Liver (tissue), 9 donors: ENCODE results near the gene GSAP. TPM values are rescaled to one million over a fixed set of nuclear protein-coding genes. Genes with fewer than 3 reads are reported as not detected.

Experiments used
- DNase-seq: peaks from one replicate; pipeline ENCODE4 v3.0.0-alpha.2; 2017; ENCODE audit warnings: low spot score
- H3K27ac ChIP-seq, 2 donors: one replicate each; pipeline ENCODE4 v1.7.0; 2013; ENCODE audit warnings: inconsistent platforms in 2 of 2, low read length in 2 of 2, control low read depth in 1 of 2, low read depth in 1 of 2, mild to moderate bottlenecking in 1 of 2
- H3K27me3 ChIP-seq, 4 donors: one replicate each; pipeline versions ENCODE4 v1.6.1 to v1.7.0; 2013; ENCODE audit warnings: low read length in 3 of 4, inconsistent platforms in 1 of 4, mild to moderate bottlenecking in 1 of 4, moderate library complexity in 1 of 4; ENCODE audit not compliant: control insufficient read depth in 4 of 4, insufficient read depth in 4 of 4
- H3K36me3 ChIP-seq, 4 donors: one replicate each; pipeline versions ENCODE4 v1.6.1 to v1.7.0; 2013; ENCODE audit warnings: low read length in 3 of 4, mild to moderate bottlenecking in 3 of 4, low read depth in 1 of 4, moderate library complexity in 1 of 4; ENCODE audit not compliant: control insufficient read depth in 4 of 4, insufficient read depth in 3 of 4
- H3K4me1 ChIP-seq, 4 donors: one replicate each; pipeline versions ENCODE4 v1.6.1 to v1.7.0; 2013; ENCODE audit warnings: low read length in 3 of 4, mild to moderate bottlenecking in 3 of 4, moderate library complexity in 1 of 4; ENCODE audit not compliant: control insufficient read depth in 4 of 4, insufficient read depth in 4 of 4
- H3K4me3 ChIP-seq, 3 donors: one replicate each; pipeline versions ENCODE4 v1.6.1 to v1.7.0; 2013; ENCODE audit warnings: low read length in 3 of 3, control low read depth in 1 of 3, low read depth in 1 of 3, mild to moderate bottlenecking in 1 of 3
- H3K9ac ChIP-seq, 2 donors: one replicate each; pipeline ENCODE4 v1.7.0; 2013; ENCODE audit warnings: low read length in 2 of 2, mild to moderate bottlenecking in 2 of 2, moderate library complexity in 2 of 2, control low read depth in 1 of 2, low read depth in 1 of 2
- H3K9me3 ChIP-seq, 4 donors: one replicate each; pipeline versions ENCODE4 v1.6.1 to v1.7.0; 2013; ENCODE audit warnings: low read length in 3 of 4; ENCODE audit not compliant: control insufficient read depth in 4 of 4
- ATF3 ChIP-seq: IDR thresholded peaks from 2 replicates; pipeline ENCODE4 v1.6.1; 2016; ENCODE audit warnings: antibody characterized with exemption
- CTCF ChIP-seq: fragments of 150-350 bp; IDR thresholded peaks from 2 replicates; pipeline ENCODE4 v1.5.1; 2017; ENCODE audit warnings: improper control_type of control experiment, low read depth, low read length; ENCODE audit not compliant: missing input control
- FOXA1 ChIP-seq: IDR thresholded peaks from 2 replicates; pipeline ENCODE4 v1.6.1; 2016; ENCODE audit warnings: antibody characterized with exemption
- GABPA ChIP-seq, 2 donors: IDR thresholded peaks in 1 of 2; conservative IDR thresholded peaks in 1 of 2; 2 replicates each; pipeline ENCODE4 v1.6.1; 2016; ENCODE audit warnings: antibody characterized with exemption in 2 of 2, mild to moderate bottlenecking in 1 of 2, moderate library complexity in 1 of 2
- HNF4G ChIP-seq: IDR thresholded peaks from 2 replicates; pipeline ENCODE4 v1.6.1; 2016; ENCODE audit warnings: antibody characterized with exemption
- JUND ChIP-seq, 2 donors: IDR thresholded peaks; 2 replicates each; pipeline ENCODE4 v1.6.1; 2016; ENCODE audit warnings: antibody characterized with exemption in 2 of 2
- MAX ChIP-seq: IDR thresholded peaks from 2 replicates; pipeline ENCODE4 v1.6.1; 2016; ENCODE audit warnings: antibody characterized with exemption
- TAF1 ChIP-seq: conservative IDR thresholded peaks from 2 replicates; pipeline ENCODE4 v1.6.1; 2016; ENCODE audit warnings: antibody characterized with exemption, mild to moderate bottlenecking
- ZBTB33 ChIP-seq: IDR thresholded peaks from 2 replicates; pipeline ENCODE4 v1.6.1; 2016; ENCODE audit warnings: antibody characterized with exemption
- WGBS: extraction: QIAGEN DNeasy Blood & Tissue Kit; methylation state at CpG from one replicate; pipeline ENCODE4 v1.1.7; 2013; 5-methylcytosine and 5-hydroxymethylcytosine counted together
- polyA plus RNA-seq, 2 donors: library from polyadenylated mRNA; stranded (reverse) in 1 of 2; unstranded in 1 of 2; fragments of 200-250 nt in 1 of 2; fragments of >200 nt in 1 of 2; fragmentation: Nextera tagmentation in 1 of 2; extraction: Ambion mirVana in 1 of 2; gene quantifications; one replicate each; pipeline versions ENCODE4 v1.2.1 to v1.2.3, GENCODE V29; 2013 to 2015
- total RNA-seq, 2 donors: library from RNA; depleted of rRNA; stranded (reverse); fragments of >200 nt; gene quantifications; one replicate each; pipeline ENCODE4 v1.2.3, GENCODE V29; 2014
- donor health status: healthy.
- donor health status: healthy.
- donor health status: healthy.
- donor health status: healthy.
- donor health status: healthy.

Gene GSAP
- total and polyA plus RNA-seq, 4 donors = 4.1 to 30.9 (median 17.7) TPM

GRCh38 chr7:77306231-77307067, 109.7 kb downstream of the GSAP start:
- no peak overlapping the region for H3K27ac ChIP-seq
- DNase-seq = no peak
- 84% methylated on average over 17 of the region's 17 CpGs for WGBS
- H3K27me3 ChIP-seq = no peaks in the 10 kb centered on the region
- no peak overlapping the region for H3K9ac ChIP-seq
- no peaks in the 10 kb centered on the region for H3K4me1 ChIP-seq
- peaks cover 2 to 26% (median 16%) of the 10 kb centered on the region in 4 donors for H3K36me3 ChIP-seq
- peaks cover 0 to 4% (median 0%) of the 10 kb centered on the region in 4 donors for H3K9me3 ChIP-seq
- TF ChIP-seq ZBTB33 (no peak), GABPA (IDR thresholded peaks at IDR 0.05 in 1 of 2, conservative IDR thresholded peaks at IDR 0.05 in 1 of 2) (no peak), CTCF (no peak), MAX (no peak), ATF3 (no peak), FOXA1 (no peak), JUND (IDR thresholded peaks at IDR 0.05) (no peak), HNF4G (no peak)
- H3K4me3 ChIP-seq = no peak overlapping the region

- no peaks in the 10 kb centered on the region for H3K4me1 ChIP-seq
- no peak for TF ChIP-seq FOXA1
- no peak for TF ChIP-seq JUND (IDR thresholded peaks at IDR 0.05)
- no peak for TF ChIP-seq GABPA (IDR thresholded peaks at IDR 0.05 in 1 of 2, conservative IDR thresholded peaks at IDR 0.05 in 1 of 2)
- no peak for TF ChIP-seq TAF1
- TF ChIP-seq ATF3 = no peak
- no peak for TF ChIP-seq ZBTB33
- no peak overlapping the region for H3K9ac ChIP-seq
- DNase-seq = no peak
- no peak overlapping the region for H3K4me3 ChIP-seq
- H3K9me3 ChIP-seq = no peaks in the 10 kb centered on the region
- 98% methylated on average over 2 of the region's 2 CpGs for WGBS
- H3K27me3 ChIP-seq = no peaks in the 10 kb centered on the region
- no peaks in the 10 kb centered on the region for H3K36me3 ChIP-seq
- no peak overlapping the region for H3K27ac ChIP-seq
These were observed 120.6 kb downstream of the GSAP start for GRCh38 chr7:77295549-77295948.
